Skeletal muscle tissue (tissue), 4 donors: Measurements from ENCODE around the gene ATXN1. TPM values are rescaled to one million over a fixed set of nuclear protein-coding genes. Genes with fewer than 3 reads are reported as not detected.
"Not testable (repeated sequence)": the region's sequence is repeated elsewhere in the genome, so short reads cannot be mapped to it uniquely, and the experiment has no call there.

Experiments
- H3K27ac ChIP-seq: one replicate; pipeline ENCODE4 v1.7.0; 2013; ENCODE audit warnings: mild to moderate bottlenecking, low read depth, low read length, inconsistent platforms
- H3K27me3 ChIP-seq, 3 donors: one replicate each; pipeline ENCODE4 v1.7.0; 2013; ENCODE audit warnings: low read length in 3 of 3; ENCODE audit not compliant: control insufficient read depth in 3 of 3, insufficient read depth in 3 of 3
- H3K36me3 ChIP-seq, 3 donors: one replicate each; pipeline ENCODE4 v1.7.0; 2013; ENCODE audit warnings: low read length in 3 of 3; ENCODE audit not compliant: control insufficient read depth in 3 of 3, insufficient read depth in 3 of 3
- H3K4me1 ChIP-seq, 3 donors: one replicate each; pipeline ENCODE4 v1.7.0; 2013; ENCODE audit warnings: low read length in 3 of 3, mild to moderate bottlenecking in 3 of 3; ENCODE audit not compliant: control insufficient read depth in 3 of 3, insufficient read depth in 3 of 3
- H3K4me3 ChIP-seq, 3 donors: one replicate each; pipeline ENCODE4 v1.7.0; 2013; ENCODE audit warnings: low read length in 3 of 3
- H3K9ac ChIP-seq, 3 donors: one replicate each; pipeline ENCODE4 v1.7.0; 2013; ENCODE audit warnings: low read length in 3 of 3, mild to moderate bottlenecking in 3 of 3, moderate library complexity in 2 of 3, low read depth in 1 of 3
- H3K9me3 ChIP-seq, 3 donors: one replicate each; pipeline ENCODE4 v1.7.0; 2013; ENCODE audit warnings: low read length in 3 of 3; ENCODE audit not compliant: control insufficient read depth in 3 of 3
- total RNA-seq: library from RNA; depleted of rRNA; stranded (reverse); fragments of >200 nt; gene quantifications from one replicate; pipeline ENCODE4 v1.2.3, GENCODE V29; 2014
- donor health status: Osteomylitis.

Gene ATXN1
- total RNA-seq, 1 donor from 2014 or later = 30.8 TPM

GRCh38 chr6:16542070-16542469, 219.2 kb downstream of the ATXN1 start:
- H3K4me1 ChIP-seq = peaks cover 32 to 42% (median 32%) of the 10 kb centered on the region in 3 donors
- H3K9me3 ChIP-seq = no peaks in the 10 kb centered on the region
- H3K4me3 ChIP-seq = no peak overlapping the region
- no peak overlapping the region for H3K9ac ChIP-seq
- no peaks in the 10 kb centered on the region for H3K36me3 ChIP-seq
- H3K27me3 ChIP-seq = no peaks in the 10 kb centered on the region
- no peak overlapping the region for H3K27ac ChIP-seq

- Histone ChIP-seq H3K36me3 (no peaks in the 10 kb centered on the region), H3K9me3 (no peaks in the 10 kb centered on the region), H3K9ac (peak overlapping the region in 1 of 3 donors; percentile 27), H3K4me1 (peaks cover 32 to 42% (median 32%) of the 10 kb centered on the region in 3 donors), H3K27me3 (no peaks in the 10 kb centered on the region), H3K4me3 (peak overlapping the region in 2 of 3 donors; percentile 17 to 41), H3K27ac (no peak overlapping the region)
Observed at GRCh38 chr6:16540804-16541752, 220.2 kb downstream of the ATXN1 start.

DNA sequence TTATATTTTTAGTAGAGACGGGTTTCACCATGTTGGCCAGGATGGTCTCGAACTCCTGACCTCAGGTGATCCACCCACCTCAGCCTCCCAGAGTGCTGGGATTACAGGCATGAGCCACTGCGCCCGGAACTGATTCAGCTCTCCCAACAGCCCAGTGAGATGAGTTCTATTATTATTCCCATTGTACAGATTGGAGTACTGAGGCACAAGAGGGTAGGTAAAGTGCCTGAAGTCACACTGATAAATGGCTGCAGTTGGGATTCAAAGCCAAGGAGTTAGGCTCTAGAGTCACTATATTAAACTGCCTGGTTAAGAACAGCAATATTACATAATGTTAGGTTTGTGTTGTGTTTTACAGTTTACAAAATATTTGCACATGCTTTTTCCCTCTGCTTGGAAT, 220.9 kb downstream of the ATXN1 start:
- not testable (repeated sequence) for H3K9me3 ChIP-seq, H3K36me3 ChIP-seq, H3K27me3 ChIP-seq, H3K4me3 ChIP-seq, H3K9ac ChIP-seq, H3K27ac ChIP-seq
- H3K4me1 ChIP-seq = peaks cover 32 to 42% (median 32%) of the 10 kb centered on the region in 3 donors

GRCh38 chr6:16539086-16539931, 222.0 kb downstream of the ATXN1 start:
- H3K9ac ChIP-seq = no peak overlapping the region
- H3K36me3 ChIP-seq = no peaks in the 10 kb centered on the region
- no peaks in the 10 kb centered on the region for H3K9me3 ChIP-seq
- H3K27ac ChIP-seq = no peak overlapping the region
- no peak overlapping the region for H3K4me3 ChIP-seq
- peaks cover 26 to 37% (median 27%) of the 10 kb centered on the region in 3 donors for H3K4me1 ChIP-seq
- H3K27me3 ChIP-seq = no peaks in the 10 kb centered on the region

DNA sequence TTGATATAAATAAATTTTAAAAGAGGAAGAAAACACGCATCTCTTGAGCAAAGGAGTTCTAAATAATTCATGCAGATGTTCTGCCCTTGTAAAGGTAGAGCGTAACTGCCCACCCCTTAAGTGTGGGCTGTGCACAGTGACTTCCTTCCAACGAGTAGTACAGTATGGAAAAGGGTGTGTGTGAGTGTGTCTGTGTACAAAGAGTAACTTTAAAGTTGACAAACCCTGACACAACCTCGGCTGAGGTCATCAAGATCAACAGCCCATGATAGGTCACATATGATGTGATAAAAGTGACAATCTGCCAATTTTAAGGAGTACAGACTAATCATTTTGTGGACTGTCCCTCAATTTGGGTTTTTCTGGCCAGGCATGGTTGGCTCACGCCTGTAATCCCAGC, 225.7 kb downstream of the ATXN1 start:
- Histone ChIP-seq H3K36me3 (no peaks in the 10 kb centered on the region), H3K27ac (no peak overlapping the region), H3K27me3 (no peaks in the 10 kb centered on the region), H3K9me3 (no peaks in the 10 kb centered on the region), H3K9ac (no peak overlapping the region), H3K4me3 (no peak overlapping the region), H3K4me1 (peaks cover 6 to 7% (median 6%) of the 10 kb centered on the region in 3 donors)

DNA sequence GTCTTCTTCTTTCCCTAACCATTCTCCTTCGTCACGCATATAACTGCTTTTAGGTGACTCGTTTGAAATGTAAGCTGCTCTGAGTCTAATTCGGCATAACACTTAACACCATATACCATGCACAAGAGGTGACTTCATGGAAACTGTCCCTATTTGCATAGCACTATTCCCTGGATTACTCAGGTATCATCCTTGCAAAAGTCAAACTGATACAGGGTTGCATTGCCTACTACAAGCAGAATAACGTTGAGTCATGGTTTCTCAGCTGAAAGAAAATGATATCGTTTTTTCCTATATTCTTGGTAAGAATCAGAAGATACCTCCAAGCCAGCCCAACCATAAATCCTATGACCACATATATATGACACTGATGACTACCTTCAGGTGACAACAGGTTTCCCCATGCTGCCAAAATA, 227.5 kb downstream of the ATXN1 start:
- no peaks in the 10 kb centered on the region for H3K27me3 ChIP-seq
- no peak overlapping the region for H3K27ac ChIP-seq
- no peaks in the 10 kb centered on the region for H3K9me3 ChIP-seq
- H3K4me3 ChIP-seq = no peak overlapping the region
- H3K4me1 ChIP-seq = peaks cover 0 to 7% (median 6%) of the 10 kb centered on the region in 3 donors
- no peaks in the 10 kb centered on the region for H3K36me3 ChIP-seq
- H3K9ac ChIP-seq = no peak overlapping the region

GRCh38 chr6:16533210-16533609, 228.1 kb downstream of the ATXN1 start:
- Histone ChIP-seq H3K9ac (no peak overlapping the region), H3K9me3 (no peaks in the 10 kb centered on the region), H3K36me3 (no peaks in the 10 kb centered on the region), H3K4me3 (no peak overlapping the region), H3K27ac (no peak overlapping the region), H3K27me3 (no peaks in the 10 kb centered on the region), H3K4me1 (peaks cover 0 to 7% (median 6%) of the 10 kb centered on the region in 3 donors)

DNA sequence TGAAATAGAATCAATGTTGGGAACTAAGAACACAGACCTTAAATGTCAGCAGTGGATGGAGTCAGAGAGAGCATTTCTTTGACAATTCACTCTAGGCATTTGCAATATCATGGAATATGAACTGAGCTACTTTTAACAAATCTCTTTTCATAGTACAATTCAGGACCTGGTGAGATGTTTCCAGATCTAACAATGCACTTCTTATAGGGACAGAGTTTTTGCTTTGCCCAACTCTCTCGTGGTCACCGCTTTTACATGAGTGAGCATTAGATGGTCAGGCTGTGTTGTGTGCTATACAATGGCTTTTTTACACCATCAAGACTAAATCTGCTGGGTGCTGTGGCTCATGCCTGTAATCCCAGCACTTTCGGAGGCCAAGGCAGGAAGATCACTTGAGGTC, 233.6 kb downstream of the ATXN1 start:
- H3K27me3 ChIP-seq = no peaks in the 10 kb centered on the region
- no peaks in the 10 kb centered on the region for H3K9me3 ChIP-seq
- H3K9ac ChIP-seq = no peak overlapping the region
- H3K27ac ChIP-seq = no peak overlapping the region
- no peaks in the 10 kb centered on the region for H3K36me3 ChIP-seq
- no peaks in the 10 kb centered on the region for H3K4me1 ChIP-seq
- H3K4me3 ChIP-seq = no peak overlapping the region

GRCh38 chr6:16524380-16524707, 236.9 kb downstream of the ATXN1 start:
- no peaks in the 10 kb centered on the region for H3K27me3 ChIP-seq
- H3K36me3 ChIP-seq = peaks cover 3 to 14% (median 10%) of the 10 kb centered on the region in 3 donors
- peaks cover 0 to 4% (median 3%) of the 10 kb centered on the region in 3 donors for H3K4me1 ChIP-seq
- H3K9ac ChIP-seq = no peak overlapping the region
- no peaks in the 10 kb centered on the region for H3K9me3 ChIP-seq
- no peak overlapping the region for H3K4me3 ChIP-seq
- H3K27ac ChIP-seq = no peak overlapping the region
